Neural progenitor cell (in vitro differentiated cells): ENCODE measurements around the gene TRIM14.

Experiments used
- EZH2 ChIP-seq: fragments of 200-600 bp; sonication (generic); IDR thresholded peaks from 2 replicates; pipeline ENCODE4 v1.6.1; 2017; ENCODE audit warnings: antibody characterized with exemption, mild to moderate bottlenecking, moderate library complexity
- EZH2phosphoT487 ChIP-seq: fragments of 200-600 bp; sonication (generic); IDR thresholded peaks from 2 replicates; pipeline ENCODE4 v1.6.1; 2017; ENCODE audit warnings: antibody characterized with exemption
- TF ChIP-seq, protein P1 (sequence below): fragments of 200-600 bp; sonication (generic); IDR thresholded peaks from 2 replicates; pipeline ENCODE4 v1.5.1; 2017; ENCODE audit warnings: antibody characterized with exemption, mild to moderate bottlenecking

GRCh38 chr9:98070704-98071103 is 48.3 kb downstream of the TRIM14 start:
- TF ChIP-seq, protein P1, sequence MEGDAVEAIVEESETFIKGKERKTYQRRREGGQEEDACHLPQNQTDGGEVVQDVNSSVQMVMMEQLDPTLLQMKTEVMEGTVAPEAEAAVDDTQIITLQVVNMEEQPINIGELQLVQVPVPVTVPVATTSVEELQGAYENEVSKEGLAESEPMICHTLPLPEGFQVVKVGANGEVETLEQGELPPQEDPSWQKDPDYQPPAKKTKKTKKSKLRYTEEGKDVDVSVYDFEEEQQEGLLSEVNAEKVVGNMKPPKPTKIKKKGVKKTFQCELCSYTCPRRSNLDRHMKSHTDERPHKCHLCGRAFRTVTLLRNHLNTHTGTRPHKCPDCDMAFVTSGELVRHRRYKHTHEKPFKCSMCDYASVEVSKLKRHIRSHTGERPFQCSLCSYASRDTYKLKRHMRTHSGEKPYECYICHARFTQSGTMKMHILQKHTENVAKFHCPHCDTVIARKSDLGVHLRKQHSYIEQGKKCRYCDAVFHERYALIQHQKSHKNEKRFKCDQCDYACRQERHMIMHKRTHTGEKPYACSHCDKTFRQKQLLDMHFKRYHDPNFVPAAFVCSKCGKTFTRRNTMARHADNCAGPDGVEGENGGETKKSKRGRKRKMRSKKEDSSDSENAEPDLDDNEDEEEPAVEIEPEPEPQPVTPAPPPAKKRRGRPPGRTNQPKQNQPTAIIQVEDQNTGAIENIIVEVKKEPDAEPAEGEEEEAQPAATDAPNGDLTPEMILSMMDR: no peak
- TF ChIP-seq EZH2phosphoT487 (no peak), EZH2 (no peak)
